HL-60 (cell line): Measurements from ENCODE around the gene CORT.

Source experiments
- DNase-seq, 2 experiments: peaks; one replicate each; pipeline ENCODE4 v3.0.0-alpha.2; 2010 to 2020; ENCODE audit warnings: low read depth in 1 of 2, low spot score in 1 of 2
- H3K27ac ChIP-seq: fragments of 250-450 bp; sonication (Bioruptor Pico); replicated peaks from 2 replicates; pipeline ENCODE4 v1.5.1; 2020; ENCODE audit warnings: mild to moderate bottlenecking, moderate library complexity
- H3K27me3 ChIP-seq: fragments of 250-450 bp; sonication (Bioruptor Pico); 2 replicates; pipeline ENCODE4 v1.5.1; 2021; ENCODE audit warnings: mild to moderate bottlenecking, moderate library complexity; ENCODE audit not compliant: insufficient read depth, poor library complexity, severe bottlenecking
- H3K4me3 ChIP-seq: replicated peaks from 2 replicates; pipeline ENCODE4 v1.5.1; 2011; ENCODE audit warnings: mild to moderate bottlenecking, control low read depth, low read length; ENCODE audit not compliant: insufficient read depth
- CTCF ChIP-seq: IDR thresholded peaks from one replicate; pipeline ENCODE4 v1.5.1; 2011; ENCODE audit warnings: low read length, control low read depth, inconsistent platforms; ENCODE audit not compliant: insufficient read depth
- GABPA ChIP-seq: IDR thresholded peaks from 2 replicates; pipeline ENCODE4 v1.6.1; 2012; ENCODE audit warnings: low read depth
- POLR2AphosphoS5 ChIP-seq: IDR thresholded peaks from 2 replicates; pipeline ENCODE4 v1.6.1; 2012; ENCODE audit warnings: low read depth
- REST ChIP-seq: IDR thresholded peaks from 2 replicates; pipeline ENCODE4 v1.6.1; 2012; ENCODE audit warnings: low read depth; ENCODE audit not compliant: insufficient replicate concordance
- SPI1 ChIP-seq: IDR thresholded peaks from 2 replicates; pipeline ENCODE4 v1.6.1; 2012; ENCODE audit warnings: low read depth, mild to moderate bottlenecking, borderline replicate concordance

Gene CORT

DNA sequence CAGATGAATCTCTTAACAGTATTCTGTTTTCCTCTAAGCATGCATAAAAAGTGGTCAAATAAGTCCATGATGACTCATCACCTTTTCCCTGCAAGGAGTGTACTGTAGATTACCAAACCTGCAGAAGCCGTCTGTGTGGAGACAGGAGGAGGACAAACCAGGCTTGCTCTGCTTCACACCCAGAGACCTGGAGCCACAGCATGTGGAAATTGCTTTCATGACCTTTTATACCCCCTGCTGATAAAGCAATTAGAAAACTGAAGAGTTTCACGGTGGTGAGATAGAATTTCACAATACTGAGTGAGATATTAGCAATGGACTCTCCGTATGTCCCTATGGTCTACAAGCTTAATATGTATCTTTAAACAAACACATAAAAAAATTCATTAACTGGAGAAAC, 9.4 kb downstream of the CORT start:
- no peak overlapping the region for H3K4me3 ChIP-seq
- DNase-seq = peak; percentile 18 to 28
- no peaks in the 10 kb centered on the region for H3K27me3 ChIP-seq
- no peak overlapping the region for H3K27ac ChIP-seq
- TF ChIP-seq SPI1 = no peak
- TF ChIP-seq POLR2AphosphoS5 = no peak
- TF ChIP-seq REST = no peak
- TF ChIP-seq CTCF = no peak
- no peak for TF ChIP-seq GABPA

DNA sequence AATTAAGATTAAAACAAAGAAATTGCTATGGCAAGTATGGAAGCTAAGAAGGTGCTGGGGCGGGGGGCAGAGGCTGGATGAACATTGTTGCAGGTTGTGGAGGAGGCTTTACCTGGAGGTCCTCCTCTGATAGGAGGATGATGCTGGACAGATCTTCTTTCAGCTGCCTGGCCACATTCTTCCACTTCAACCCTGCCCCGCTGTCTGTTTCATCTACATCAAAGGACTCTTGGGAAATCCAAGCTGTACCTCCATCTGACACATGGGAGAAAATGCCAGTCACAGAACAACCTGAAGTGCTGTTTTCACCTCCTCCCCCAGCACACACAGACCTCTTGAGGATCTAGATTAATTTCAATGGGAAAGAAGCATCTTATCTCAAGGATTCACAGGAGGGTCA, 17.2 kb downstream of the CORT start:
- Histone ChIP-seq H3K27me3 (no peaks in the 10 kb centered on the region), H3K4me3 (no peak overlapping the region), H3K27ac (no peak overlapping the region)
- TF ChIP-seq CTCF (no peak), POLR2AphosphoS5 (no peak), GABPA (no peak), REST (no peak), SPI1 (no peak)
- no peak for DNase-seq

DNA sequence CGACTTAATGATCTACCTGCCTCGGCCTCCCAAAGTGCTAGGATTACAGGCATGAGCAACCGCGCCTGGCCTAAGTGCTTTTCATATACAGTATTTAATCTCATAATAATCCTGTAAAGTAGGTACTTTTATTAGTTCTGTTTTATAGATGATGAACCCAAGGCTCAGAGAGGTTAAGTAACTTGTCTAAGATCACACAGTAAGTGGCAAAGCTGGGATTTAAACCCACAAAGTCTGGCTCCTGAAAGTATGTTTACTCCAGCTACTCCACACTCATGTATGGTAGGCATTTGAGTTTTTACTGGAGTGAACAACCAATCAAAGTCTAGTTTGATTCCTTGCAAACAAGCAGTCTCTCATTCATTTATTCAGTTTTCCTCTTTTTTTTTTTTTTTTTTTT, 20.2 kb downstream of the CORT start:
- no peak for TF ChIP-seq CTCF
- TF ChIP-seq POLR2AphosphoS5 = no peak
- TF ChIP-seq SPI1 = no peak
- TF ChIP-seq GABPA = no peak
- TF ChIP-seq REST = no peak
- no peak for DNase-seq
- Histone ChIP-seq H3K27ac (no peak overlapping the region), H3K4me3 (no peak overlapping the region), H3K27me3 (no peaks in the 10 kb centered on the region)
